ENCODE data around the gene IFNA21.
"Not testable (repeated sequence)": the region's sequence is repeated elsewhere in the genome, so short reads cannot be mapped to it uniquely, and the experiment has no call there.

IFNA21 gene

GRCh38 chr9:21137020-21137419 is 29.4 kb downstream of the IFNA21 start:
- DNase-seq: no peak

- no peak for DNase-seq
These were observed 30.7 kb downstream of the IFNA21 start for GRCh38 chr9:21135736-21136135.

- not testable (repeated sequence) for DNase-seq
These were observed 38.3 kb downstream of the IFNA21 start for GRCh38 chr9:21128186-21128585.

- no peak for DNase-seq
These were observed 44.7 kb downstream of the IFNA21 start for GRCh38 chr9:21121595-21122251.

- no peak for DNase-seq
These were observed 45.4 kb downstream of the IFNA21 start for GRCh38 chr9:21121079-21121478.

- DNase-seq: no peak
These were observed 47.2 kb downstream of the IFNA21 start for GRCh38 chr9:21119093-21119770.

Data from activated CD4-positive, alpha-beta T cell treated with anti-CD3 and anti-CD28 coated beads for 4 hours (primary cell).